K562 (cell line): ENCODE results near the gene PBX2. TPM values are rescaled to one million over a fixed set of nuclear protein-coding genes. Genes with fewer than 3 reads are reported as not detected.

Experiments used
- CAMTA2 ChIP-seq: fragments of 250-450 bp; sonication (Bioruptor Pico); conservative IDR thresholded peaks from 2 replicates; pipeline ENCODE4 v1.5.1; 2022
- MTA3 ChIP-seq: fragments of 450-650 bp; formaldehyde crosslinking; IDR thresholded peaks from 2 replicates; pipeline ENCODE4 v1.6.1; 2017; ENCODE audit warnings: mild to moderate bottlenecking, borderline replicate concordance
- NCOA2 ChIP-seq, 2 experiments: fragments of 450-650 bp; IDR thresholded peaks; 2 replicates each; pipeline ENCODE4 v1.6.1; 2018; ENCODE audit warnings: mild to moderate bottlenecking in 2 of 2, moderate library complexity in 1 of 2; ENCODE audit not compliant: partially characterized antibody in 2 of 2
- POLR2A ChIP-seq: fragments of 450-650 bp; conservative IDR thresholded peaks from 2 replicates; pipeline ENCODE4 v1.6.1; 2016
- POLR2B ChIP-seq: fragments of 450-650 bp; IDR thresholded peaks from 2 replicates; pipeline ENCODE4 v1.6.1; 2018; ENCODE audit warnings: low read depth; ENCODE audit not compliant: partially characterized antibody
- RBFOX2 ChIP-seq: fragments of 200-400 bp; formaldehyde crosslinking; IDR thresholded peaks from 2 replicates; pipeline ENCODE4 v1.6.1; 2017; ENCODE audit warnings: low read depth, mild to moderate bottlenecking, low read length, moderate library complexity
- RNF2 ChIP-seq: sonication (generic); IDR thresholded peaks from 2 replicates; pipeline ENCODE4 v1.6.1; 2016
- ZNF165 ChIP-seq: fragments of 250-450 bp; sonication (Bioruptor Pico); IDR thresholded peaks from 2 replicates; pipeline ENCODE4 v1.4.0; 2020; ENCODE audit warnings: borderline replicate concordance
- ZNF23 ChIP-seq: fragments of 250-450 bp; sonication (Bioruptor Pico); IDR thresholded peaks from 2 replicates; pipeline ENCODE4 v1.4.0; 2020; ENCODE audit warnings: mild to moderate bottlenecking
- ZNF76 ChIP-seq: fragments of 250-450 bp; sonication (Bioruptor Pico); IDR thresholded peaks from 2 replicates; pipeline ENCODE4 v1.4.0; 2020; ENCODE audit warnings: mild to moderate bottlenecking, moderate library complexity, borderline replicate concordance
- polyA plus RNA-seq, 8 experiments: library from polyadenylated mRNA; depleted of rRNA in 4 of 8; stranded (reverse) in 5 of 8; unstranded in 3 of 8; fragments of >200 nt; fragmentation: Nextera tagmentation in 2 of 8; fragmentation: Illumina TruSeq in 1 of 8; extraction: Ambion mirVana in 2 of 8; extraction: Trizol in 1 of 8; gene quantifications; 2 replicates each; pipeline versions ENCODE4 v1.2.1 to v1.2.3, GENCODE V29; 2011 to 2014; ENCODE audit warnings: inconsistent platforms in 1 of 8, missing spikeins in 1 of 8
- total RNA-seq, 7 experiments: library from RNA; depleted of rRNA in 6 of 7; stranded (reverse); fragments of >200 nt in 6 of 7; fragmentation: Illumina TruSeq in 2 of 7; extraction: Trizol in 2 of 7; gene quantifications; 2 replicates each; pipeline versions ENCODE4 v1.2.1 to v1.2.3, GENCODE V29; 2011 to 2021; ENCODE audit warnings: low replicate concordance in 1 of 7
- TF ChIP-seq, protein P1 (sequence below): fragments of 450-650 bp; IDR thresholded peaks from 2 replicates; pipeline ENCODE4 v1.6.1; 2016; ENCODE audit warnings: mild to moderate bottlenecking, moderate library complexity
- TF ChIP-seq, protein P2 (sequence below): sonication (generic); formaldehyde crosslinking; IDR thresholded peaks from 2 replicates; pipeline ENCODE4 v1.8.0; 2022; ENCODE audit warnings: mild to moderate bottlenecking, missing genetic modification reagents
- TF ChIP-seq, protein P3 (sequence below): sonication (generic); formaldehyde crosslinking; IDR thresholded peaks from 2 replicates; pipeline ENCODE4 v1.8.1; 2022; ENCODE audit warnings: missing genetic modification reagents
- TF ChIP-seq, protein P4 (sequence below): fragments of 450-650 bp; IDR thresholded peaks from 2 replicates; pipeline ENCODE4 v1.6.1; 2016

Gene PBX2
- total and polyA plus RNA-seq, 9 of the 15 experiments (the other 6 are each of a cell fraction or from before 2014, with no cell fraction given), result 1.9 to 134 (median 62.5) TPM

DNA sequence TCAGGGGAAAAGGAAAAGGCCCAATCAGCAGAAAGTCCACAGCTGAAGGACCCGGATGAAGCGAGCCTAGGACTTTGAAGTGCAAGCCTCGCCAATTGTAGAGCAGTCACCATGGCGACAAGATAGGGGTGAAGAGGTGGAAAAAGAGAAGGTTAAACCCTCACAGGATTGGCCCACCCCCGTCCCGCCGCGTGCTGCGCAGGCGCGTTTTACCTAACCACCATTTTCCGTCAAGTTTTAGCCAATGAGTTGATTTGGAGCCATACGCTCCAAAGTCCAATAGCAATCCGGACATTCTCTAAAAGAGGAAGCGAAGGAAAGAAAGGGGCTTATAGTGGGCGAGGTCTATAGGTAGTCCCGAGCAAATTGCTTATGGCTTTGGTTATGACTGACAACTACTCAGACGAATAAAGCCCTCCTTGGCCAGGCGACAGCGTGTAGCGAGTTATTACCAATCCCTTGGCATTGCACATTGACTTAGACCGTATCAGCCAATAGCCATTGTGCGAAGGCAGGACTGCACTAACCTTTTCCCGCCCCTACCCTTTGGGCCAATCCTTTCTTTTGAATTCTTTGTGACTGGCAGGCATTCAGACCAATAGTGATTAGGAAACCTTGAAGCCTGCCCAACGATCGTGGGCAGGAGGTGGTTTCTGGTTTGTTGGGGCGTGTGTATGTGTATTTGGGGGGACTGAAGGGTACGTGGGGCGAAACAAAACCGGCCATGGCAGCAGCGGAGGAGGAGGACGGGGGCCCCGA, 12.0 kb downstream of the PBX2 start, which contains the start of gene RNF5 (continued):
- TF ChIP-seq ZNF165 (CRISPR knock-in tag) (no peak), RBFOX2 (peak; percentile 68), CAMTA2 (CRISPR knock-in tag) (no peak), POLR2B (peak; percentile 62), ZNF23 (CRISPR knock-in tag) (no peak), NCOA2 (IDR thresholded peaks at IDR 0.05; ENCODE audit: partially characterized antibody in 2 of 2) (no peak), MTA3 (peak; percentile 84), POLR2A (peak; percentile 77), RNF2 (peak; percentile 55; the same call in 1 of the 2 replicates), ZNF76 (no peak)
- TF ChIP-seq, protein P1, sequence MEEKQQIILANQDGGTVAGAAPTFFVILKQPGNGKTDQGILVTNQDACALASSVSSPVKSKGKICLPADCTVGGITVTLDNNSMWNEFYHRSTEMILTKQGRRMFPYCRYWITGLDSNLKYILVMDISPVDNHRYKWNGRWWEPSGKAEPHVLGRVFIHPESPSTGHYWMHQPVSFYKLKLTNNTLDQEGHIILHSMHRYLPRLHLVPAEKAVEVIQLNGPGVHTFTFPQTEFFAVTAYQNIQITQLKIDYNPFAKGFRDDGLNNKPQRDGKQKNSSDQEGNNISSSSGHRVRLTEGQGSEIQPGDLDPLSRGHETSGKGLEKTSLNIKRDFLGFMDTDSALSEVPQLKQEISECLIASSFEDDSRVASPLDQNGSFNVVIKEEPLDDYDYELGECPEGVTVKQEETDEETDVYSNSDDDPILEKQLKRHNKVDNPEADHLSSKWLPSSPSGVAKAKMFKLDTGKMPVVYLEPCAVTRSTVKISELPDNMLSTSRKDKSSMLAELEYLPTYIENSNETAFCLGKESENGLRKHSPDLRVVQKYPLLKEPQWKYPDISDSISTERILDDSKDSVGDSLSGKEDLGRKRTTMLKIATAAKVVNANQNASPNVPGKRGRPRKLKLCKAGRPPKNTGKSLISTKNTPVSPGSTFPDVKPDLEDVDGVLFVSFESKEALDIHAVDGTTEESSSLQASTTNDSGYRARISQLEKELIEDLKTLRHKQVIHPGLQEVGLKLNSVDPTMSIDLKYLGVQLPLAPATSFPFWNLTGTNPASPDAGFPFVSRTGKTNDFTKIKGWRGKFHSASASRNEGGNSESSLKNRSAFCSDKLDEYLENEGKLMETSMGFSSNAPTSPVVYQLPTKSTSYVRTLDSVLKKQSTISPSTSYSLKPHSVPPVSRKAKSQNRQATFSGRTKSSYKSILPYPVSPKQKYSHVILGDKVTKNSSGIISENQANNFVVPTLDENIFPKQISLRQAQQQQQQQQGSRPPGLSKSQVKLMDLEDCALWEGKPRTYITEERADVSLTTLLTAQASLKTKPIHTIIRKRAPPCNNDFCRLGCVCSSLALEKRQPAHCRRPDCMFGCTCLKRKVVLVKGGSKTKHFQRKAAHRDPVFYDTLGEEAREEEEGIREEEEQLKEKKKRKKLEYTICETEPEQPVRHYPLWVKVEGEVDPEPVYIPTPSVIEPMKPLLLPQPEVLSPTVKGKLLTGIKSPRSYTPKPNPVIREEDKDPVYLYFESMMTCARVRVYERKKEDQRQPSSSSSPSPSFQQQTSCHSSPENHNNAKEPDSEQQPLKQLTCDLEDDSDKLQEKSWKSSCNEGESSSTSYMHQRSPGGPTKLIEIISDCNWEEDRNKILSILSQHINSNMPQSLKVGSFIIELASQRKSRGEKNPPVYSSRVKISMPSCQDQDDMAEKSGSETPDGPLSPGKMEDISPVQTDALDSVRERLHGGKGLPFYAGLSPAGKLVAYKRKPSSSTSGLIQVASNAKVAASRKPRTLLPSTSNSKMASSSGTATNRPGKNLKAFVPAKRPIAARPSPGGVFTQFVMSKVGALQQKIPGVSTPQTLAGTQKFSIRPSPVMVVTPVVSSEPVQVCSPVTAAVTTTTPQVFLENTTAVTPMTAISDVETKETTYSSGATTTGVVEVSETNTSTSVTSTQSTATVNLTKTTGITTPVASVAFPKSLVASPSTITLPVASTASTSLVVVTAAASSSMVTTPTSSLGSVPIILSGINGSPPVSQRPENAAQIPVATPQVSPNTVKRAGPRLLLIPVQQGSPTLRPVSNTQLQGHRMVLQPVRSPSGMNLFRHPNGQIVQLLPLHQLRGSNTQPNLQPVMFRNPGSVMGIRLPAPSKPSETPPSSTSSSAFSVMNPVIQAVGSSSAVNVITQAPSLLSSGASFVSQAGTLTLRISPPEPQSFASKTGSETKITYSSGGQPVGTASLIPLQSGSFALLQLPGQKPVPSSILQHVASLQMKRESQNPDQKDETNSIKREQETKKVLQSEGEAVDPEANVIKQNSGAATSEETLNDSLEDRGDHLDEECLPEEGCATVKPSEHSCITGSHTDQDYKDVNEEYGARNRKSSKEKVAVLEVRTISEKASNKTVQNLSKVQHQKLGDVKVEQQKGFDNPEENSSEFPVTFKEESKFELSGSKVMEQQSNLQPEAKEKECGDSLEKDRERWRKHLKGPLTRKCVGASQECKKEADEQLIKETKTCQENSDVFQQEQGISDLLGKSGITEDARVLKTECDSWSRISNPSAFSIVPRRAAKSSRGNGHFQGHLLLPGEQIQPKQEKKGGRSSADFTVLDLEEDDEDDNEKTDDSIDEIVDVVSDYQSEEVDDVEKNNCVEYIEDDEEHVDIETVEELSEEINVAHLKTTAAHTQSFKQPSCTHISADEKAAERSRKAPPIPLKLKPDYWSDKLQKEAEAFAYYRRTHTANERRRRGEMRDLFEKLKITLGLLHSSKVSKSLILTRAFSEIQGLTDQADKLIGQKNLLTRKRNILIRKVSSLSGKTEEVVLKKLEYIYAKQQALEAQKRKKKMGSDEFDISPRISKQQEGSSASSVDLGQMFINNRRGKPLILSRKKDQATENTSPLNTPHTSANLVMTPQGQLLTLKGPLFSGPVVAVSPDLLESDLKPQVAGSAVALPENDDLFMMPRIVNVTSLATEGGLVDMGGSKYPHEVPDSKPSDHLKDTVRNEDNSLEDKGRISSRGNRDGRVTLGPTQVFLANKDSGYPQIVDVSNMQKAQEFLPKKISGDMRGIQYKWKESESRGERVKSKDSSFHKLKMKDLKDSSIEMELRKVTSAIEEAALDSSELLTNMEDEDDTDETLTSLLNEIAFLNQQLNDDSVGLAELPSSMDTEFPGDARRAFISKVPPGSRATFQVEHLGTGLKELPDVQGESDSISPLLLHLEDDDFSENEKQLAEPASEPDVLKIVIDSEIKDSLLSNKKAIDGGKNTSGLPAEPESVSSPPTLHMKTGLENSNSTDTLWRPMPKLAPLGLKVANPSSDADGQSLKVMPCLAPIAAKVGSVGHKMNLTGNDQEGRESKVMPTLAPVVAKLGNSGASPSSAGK, result peak; percentile 92; the same call in 1 of the 2 replicates
- TF ChIP-seq, protein P2, sequence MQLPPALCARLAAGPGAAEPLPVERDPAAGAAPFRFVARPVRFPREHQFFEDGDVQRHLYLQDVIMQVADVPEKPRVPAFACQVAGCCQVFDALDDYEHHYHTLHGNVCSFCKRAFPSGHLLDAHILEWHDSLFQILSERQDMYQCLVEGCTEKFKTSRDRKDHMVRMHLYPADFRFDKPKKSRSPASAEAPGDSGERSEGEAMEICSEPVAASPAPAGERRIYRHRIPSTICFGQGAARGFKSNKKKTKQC, result no peak
- TF ChIP-seq, protein P3, sequence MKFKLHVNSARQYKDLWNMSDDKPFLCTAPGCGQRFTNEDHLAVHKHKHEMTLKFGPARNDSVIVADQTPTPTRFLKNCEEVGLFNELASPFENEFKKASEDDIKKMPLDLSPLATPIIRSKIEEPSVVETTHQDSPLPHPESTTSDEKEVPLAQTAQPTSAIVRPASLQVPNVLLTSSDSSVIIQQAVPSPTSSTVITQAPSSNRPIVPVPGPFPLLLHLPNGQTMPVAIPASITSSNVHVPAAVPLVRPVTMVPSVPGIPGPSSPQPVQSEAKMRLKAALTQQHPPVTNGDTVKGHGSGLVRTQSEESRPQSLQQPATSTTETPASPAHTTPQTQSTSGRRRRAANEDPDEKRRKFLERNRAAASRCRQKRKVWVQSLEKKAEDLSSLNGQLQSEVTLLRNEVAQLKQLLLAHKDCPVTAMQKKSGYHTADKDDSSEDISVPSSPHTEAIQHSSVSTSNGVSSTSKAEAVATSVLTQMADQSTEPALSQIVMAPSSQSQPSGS (CRISPR knock-in tag), result no peak
- TF ChIP-seq, protein P4, sequence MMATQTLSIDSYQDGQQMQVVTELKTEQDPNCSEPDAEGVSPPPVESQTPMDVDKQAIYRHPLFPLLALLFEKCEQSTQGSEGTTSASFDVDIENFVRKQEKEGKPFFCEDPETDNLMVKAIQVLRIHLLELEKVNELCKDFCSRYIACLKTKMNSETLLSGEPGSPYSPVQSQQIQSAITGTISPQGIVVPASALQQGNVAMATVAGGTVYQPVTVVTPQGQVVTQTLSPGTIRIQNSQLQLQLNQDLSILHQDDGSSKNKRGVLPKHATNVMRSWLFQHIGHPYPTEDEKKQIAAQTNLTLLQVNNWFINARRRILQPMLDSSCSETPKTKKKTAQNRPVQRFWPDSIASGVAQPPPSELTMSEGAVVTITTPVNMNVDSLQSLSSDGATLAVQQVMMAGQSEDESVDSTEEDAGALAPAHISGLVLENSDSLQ, result peak; percentile 100
